ENCODE measurements around the gene WDR7. TPM values are rescaled to one million over a fixed set of nuclear protein-coding genes. Genes with fewer than 3 reads are reported as not detected.
A peak's percentile ranks its signal among the peaks of the same experiment; 100 is the strongest.

The WDR7 gene
- total and polyA plus RNA-seq, 10 of the 15 experiments (the other 5 are each of a cell fraction or from before 2014, with no cell fraction given): 2.8 to 16.5 (median 11.7) TPM

DNA sequence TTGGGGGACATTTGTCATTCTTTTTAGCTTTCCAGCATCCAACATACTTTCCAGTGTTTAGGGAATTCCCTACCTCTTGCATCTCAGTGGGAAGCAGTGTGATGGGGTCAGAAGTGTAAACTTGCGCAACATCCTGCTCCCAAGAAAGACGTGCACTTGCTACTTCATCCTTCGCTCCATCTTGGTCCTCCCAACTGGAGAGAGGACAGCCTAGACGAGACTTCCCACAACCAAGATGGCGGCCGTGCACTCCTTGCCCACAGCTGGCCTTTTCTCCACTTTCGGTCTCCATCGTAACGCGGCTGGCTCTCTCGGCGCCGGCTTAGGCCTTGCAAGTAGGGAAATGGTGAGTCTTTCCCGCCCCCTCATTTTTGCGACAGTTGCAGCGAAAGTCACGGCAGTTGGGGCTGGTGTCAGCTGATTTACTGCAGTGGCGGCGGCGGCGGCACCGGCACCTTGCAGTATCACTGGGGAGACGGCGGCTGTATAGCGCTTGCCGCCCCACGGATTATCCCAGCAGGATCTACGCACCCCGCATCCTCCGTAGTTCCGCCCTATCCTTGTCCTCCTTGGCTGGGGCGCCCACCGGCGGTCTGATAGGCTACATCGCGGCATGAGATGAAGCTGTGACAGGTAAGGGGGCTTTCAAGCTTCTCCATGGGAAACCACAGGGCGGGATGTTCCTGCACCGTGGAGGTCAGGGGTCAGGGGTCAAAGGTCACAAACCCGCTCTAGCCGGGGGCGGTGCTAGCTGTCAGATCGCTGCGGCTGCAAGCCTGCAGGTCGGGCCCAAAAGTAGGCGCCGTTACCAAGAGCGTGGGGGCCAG lies at the start of gene WDR7 (continued):
- TF ChIP-seq TCF12 (IDR thresholded peaks at IDR 0.05; ENCODE audit: low read depth, low read length) (no peak), NR2F1 (conservative IDR thresholded peaks at IDR 0.05) (peak; percentile 100), RAD51 (IDR thresholded peaks at IDR 0.05) (peak; percentile 67; the same call in 1 of the 2 replicates), NFYB (IDR thresholded peaks at IDR 0.05; ENCODE audit: insufficient read depth, low read depth, low read length) (0 out of 2 replicates have a peak, but pooled peaks have one; percentile 7), IKZF1 (conservative IDR thresholded peaks at IDR 0.05) (peak; percentile 88), IRF4 (IDR thresholded peaks at IDR 0.05; ENCODE audit: low read depth, low read length) (peak; percentile 43; the same call in 1 of the 2 replicates), CREB1 (IDR thresholded peaks at IDR 0.05; ENCODE audit: low read depth) (peak; percentile 71; the same call in 1 of the 2 replicates), MYC (IDR thresholded peaks at IDR 0.05; ENCODE audit: insufficient read depth, insufficient read length, insufficient replicate concordance, low read length, severe bottlenecking) (no peak), SPI1 (IDR thresholded peaks at IDR 0.05; ENCODE audit: borderline replicate concordance, insufficient read depth, low read depth, low read length) (no peak), ZZZ3 (IDR thresholded peaks at IDR 0.05; ENCODE audit: control insufficient read depth, insufficient read length, low read depth) (no peak), LARP7 (IDR thresholded peaks at IDR 0.05) (peak; percentile 20; the same call in 1 of the 2 replicates), YBX1 (IDR thresholded peaks at IDR 0.05) (no peak), BHLHE40 (IDR thresholded peaks at IDR 0.05; ENCODE audit: borderline replicate concordance in 1 of 2, low read depth in 2 of 2, low read length in 1 of 2) (peak in 1 of 2 experiments; percentile 44; a peak in 1 of 4 replicates), SREBF1 (IDR thresholded peaks at IDR 0.05; ENCODE audit: low read length) (peak; percentile 46), GATAD2B (conservative IDR thresholded peaks at IDR 0.05; ENCODE audit: low read depth) (0 out of 2 replicates have a peak, but pooled peaks have one; percentile 62), YY1 (IDR thresholded peaks at IDR 0.05; ENCODE audit: low read depth, low read length) (peak; percentile 100), ZBED1 (IDR thresholded peaks at IDR 0.05; ENCODE audit: borderline replicate concordance) (no peak)
- TF ChIP-seq, protein P1, sequence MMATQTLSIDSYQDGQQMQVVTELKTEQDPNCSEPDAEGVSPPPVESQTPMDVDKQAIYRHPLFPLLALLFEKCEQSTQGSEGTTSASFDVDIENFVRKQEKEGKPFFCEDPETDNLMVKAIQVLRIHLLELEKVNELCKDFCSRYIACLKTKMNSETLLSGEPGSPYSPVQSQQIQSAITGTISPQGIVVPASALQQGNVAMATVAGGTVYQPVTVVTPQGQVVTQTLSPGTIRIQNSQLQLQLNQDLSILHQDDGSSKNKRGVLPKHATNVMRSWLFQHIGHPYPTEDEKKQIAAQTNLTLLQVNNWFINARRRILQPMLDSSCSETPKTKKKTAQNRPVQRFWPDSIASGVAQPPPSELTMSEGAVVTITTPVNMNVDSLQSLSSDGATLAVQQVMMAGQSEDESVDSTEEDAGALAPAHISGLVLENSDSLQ (IDR thresholded peaks at IDR 0.05): peak; percentile 88
- TF ChIP-seq, protein P2, sequence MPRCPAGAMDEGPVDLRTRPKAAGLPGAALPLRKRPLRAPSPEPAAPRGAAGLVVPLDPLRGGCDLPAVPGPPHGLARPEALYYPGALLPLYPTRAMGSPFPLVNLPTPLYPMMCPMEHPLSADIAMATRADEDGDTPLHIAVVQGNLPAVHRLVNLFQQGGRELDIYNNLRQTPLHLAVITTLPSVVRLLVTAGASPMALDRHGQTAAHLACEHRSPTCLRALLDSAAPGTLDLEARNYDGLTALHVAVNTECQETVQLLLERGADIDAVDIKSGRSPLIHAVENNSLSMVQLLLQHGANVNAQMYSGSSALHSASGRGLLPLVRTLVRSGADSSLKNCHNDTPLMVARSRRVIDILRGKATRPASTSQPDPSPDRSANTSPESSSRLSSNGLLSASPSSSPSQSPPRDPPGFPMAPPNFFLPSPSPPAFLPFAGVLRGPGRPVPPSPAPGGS (IDR thresholded peaks at IDR 0.05; ENCODE audit: borderline replicate concordance, insufficient read depth, low read depth, low read length, poor library complexity, severe bottlenecking): no peak
- TF ChIP-seq, protein P3, sequence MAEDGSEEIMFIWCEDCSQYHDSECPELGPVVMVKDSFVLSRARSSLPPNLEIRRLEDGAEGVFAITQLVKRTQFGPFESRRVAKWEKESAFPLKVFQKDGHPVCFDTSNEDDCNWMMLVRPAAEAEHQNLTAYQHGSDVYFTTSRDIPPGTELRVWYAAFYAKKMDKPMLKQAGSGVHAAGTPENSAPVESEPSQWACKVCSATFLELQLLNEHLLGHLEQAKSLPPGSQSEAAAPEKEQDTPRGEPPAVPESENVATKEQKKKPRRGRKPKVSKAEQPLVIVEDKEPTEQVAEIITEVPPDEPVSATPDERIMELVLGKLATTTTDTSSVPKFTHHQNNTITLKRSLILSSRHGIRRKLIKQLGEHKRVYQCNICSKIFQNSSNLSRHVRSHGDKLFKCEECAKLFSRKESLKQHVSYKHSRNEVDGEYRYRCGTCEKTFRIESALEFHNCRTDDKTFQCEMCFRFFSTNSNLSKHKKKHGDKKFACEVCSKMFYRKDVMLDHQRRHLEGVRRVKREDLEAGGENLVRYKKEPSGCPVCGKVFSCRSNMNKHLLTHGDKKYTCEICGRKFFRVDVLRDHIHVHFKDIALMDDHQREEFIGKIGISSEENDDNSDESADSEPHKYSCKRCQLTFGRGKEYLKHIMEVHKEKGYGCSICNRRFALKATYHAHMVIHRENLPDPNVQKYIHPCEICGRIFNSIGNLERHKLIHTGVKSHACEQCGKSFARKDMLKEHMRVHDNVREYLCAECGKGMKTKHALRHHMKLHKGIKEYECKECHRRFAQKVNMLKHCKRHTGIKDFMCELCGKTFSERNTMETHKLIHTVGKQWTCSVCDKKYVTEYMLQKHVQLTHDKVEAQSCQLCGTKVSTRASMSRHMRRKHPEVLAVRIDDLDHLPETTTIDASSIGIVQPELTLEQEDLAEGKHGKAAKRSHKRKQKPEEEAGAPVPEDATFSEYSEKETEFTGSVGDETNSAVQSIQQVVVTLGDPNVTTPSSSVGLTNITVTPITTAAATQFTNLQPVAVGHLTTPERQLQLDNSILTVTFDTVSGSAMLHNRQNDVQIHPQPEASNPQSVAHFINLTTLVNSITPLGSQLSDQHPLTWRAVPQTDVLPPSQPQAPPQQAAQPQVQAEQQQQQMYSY (CRISPR knock-in tag; IDR thresholded peaks at IDR 0.05): no peak
- TF ChIP-seq, protein P4, sequence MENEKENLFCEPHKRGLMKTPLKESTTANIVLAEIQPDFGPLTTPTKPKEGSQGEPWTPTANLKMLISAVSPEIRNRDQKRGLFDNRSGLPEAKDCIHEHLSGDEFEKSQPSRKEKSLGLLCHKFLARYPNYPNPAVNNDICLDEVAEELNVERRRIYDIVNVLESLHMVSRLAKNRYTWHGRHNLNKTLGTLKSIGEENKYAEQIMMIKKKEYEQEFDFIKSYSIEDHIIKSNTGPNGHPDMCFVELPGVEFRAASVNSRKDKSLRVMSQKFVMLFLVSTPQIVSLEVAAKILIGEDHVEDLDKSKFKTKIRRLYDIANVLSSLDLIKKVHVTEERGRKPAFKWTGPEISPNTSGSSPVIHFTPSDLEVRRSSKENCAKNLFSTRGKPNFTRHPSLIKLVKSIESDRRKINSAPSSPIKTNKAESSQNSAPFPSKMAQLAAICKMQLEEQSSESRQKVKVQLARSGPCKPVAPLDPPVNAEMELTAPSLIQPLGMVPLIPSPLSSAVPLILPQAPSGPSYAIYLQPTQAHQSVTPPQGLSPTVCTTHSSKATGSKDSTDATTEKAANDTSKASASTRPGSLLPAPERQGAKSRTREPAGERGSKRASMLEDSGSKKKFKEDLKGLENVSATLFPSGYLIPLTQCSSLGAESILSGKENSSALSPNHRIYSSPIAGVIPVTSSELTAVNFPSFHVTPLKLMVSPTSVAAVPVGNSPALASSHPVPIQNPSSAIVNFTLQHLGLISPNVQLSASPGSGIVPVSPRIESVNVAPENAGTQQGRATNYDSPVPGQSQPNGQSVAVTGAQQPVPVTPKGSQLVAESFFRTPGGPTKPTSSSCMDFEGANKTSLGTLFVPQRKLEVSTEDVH (IDR thresholded peaks at IDR 0.05; ENCODE audit: low read depth, partially characterized antibody): no peak
